WTC11 (cell line): ENCODE data around the gene SNAP25. TPM values are rescaled to one million over a fixed set of nuclear protein-coding genes. Genes with fewer than 3 reads are reported as not detected.

Source experiments
- ATAC-seq: fragments of 200-7000 bp; cut with Tn5 transposase; 2 replicates; pipeline ENCODE4 v1.10.0; 2021; ENCODE audit warnings: mild to moderate bottlenecking, moderate library complexity
- CTCF ChIA-PET: fragments of 300-600 bp; sonication (Branson Sonifier 250); formaldehyde crosslinking; loops from one replicate; lab custom pipeline; 2021; ENCODE audit warnings: antibody characterized with exemption; lab: Charles Lee
- POLR2A ChIA-PET: fragments of 350-600 bp; sonication (Branson Sonifier 250); formaldehyde crosslinking; loops from one replicate; lab custom pipeline; 2021; ENCODE audit warnings: antibody characterized with exemption; lab: Charles Lee
- DNase-seq: peaks from one replicate; pipeline ENCODE4 v3.0.0; 2021; ENCODE audit warnings: low spot score
- H3K27ac Mint-ChIP-seq: 2 replicates; pipeline ENCODE4 v1.8.0; 2021; ENCODE audit warnings: mixed read lengths
- H3K27me3 Mint-ChIP-seq: 2 replicates; pipeline ENCODE4 v1.8.0; 2021; ENCODE audit warnings: low read depth, mild to moderate bottlenecking, moderate library complexity, mixed read lengths
- H3K36me3 Mint-ChIP-seq: 2 replicates; pipeline ENCODE4 v1.8.0; 2021; ENCODE audit warnings: mixed read lengths
- H3K4me1 Mint-ChIP-seq: 2 replicates; pipeline ENCODE4 v1.8.0; 2022; ENCODE audit warnings: mixed read lengths
- H3K4me3 Mint-ChIP-seq: 2 replicates; pipeline ENCODE4 v1.8.0; 2021; ENCODE audit warnings: mild to moderate bottlenecking, moderate library complexity, mixed read lengths
- H3K9me3 Mint-ChIP-seq: 2 replicates; pipeline ENCODE4 v1.8.0; 2021; ENCODE audit warnings: mixed read lengths
- ATF1 ChIP-seq: sonication (generic); formaldehyde crosslinking; IDR thresholded peaks from 2 replicates; pipeline ENCODE4 v1.8.1; 2023; ENCODE audit warnings: mild to moderate bottlenecking, moderate library complexity, missing genetic modification reagents
- CREB1 ChIP-seq: sonication (generic); formaldehyde crosslinking; IDR thresholded peaks from 2 replicates; pipeline ENCODE4 v1.8.0; 2023; ENCODE audit warnings: mild to moderate bottlenecking, missing genetic modification reagents
- CTCF ChIP-seq: fragments of 200-600 bp; IDR thresholded peaks from 2 replicates; pipeline ENCODE4 v1.8.0; 2022; ENCODE audit warnings: antibody characterized with exemption
- FOXJ3 ChIP-seq: sonication (generic); formaldehyde crosslinking; IDR thresholded peaks from 2 replicates; pipeline ENCODE4 v1.9.0; 2021; ENCODE audit warnings: missing genetic modification reagents, mild to moderate bottlenecking, borderline replicate concordance
- FOXK1 ChIP-seq: sonication (generic); formaldehyde crosslinking; IDR thresholded peaks from 2 replicates; pipeline ENCODE4 v1.8.0; 2022; ENCODE audit warnings: mild to moderate bottlenecking, moderate library complexity, missing genetic modification reagents
- FOXP4 ChIP-seq: sonication (generic); formaldehyde crosslinking; IDR thresholded peaks from 2 replicates; pipeline ENCODE4 v1.8.0; 2022; ENCODE audit warnings: mild to moderate bottlenecking, missing genetic modification reagents
- GTF2I ChIP-seq: fragments of 250-450 bp; sonication (Bioruptor Pico); conservative IDR thresholded peaks from 2 replicates; pipeline ENCODE4 v1.4.0; 2021; ENCODE audit warnings: mild to moderate bottlenecking
- IRF1 ChIP-seq: sonication (generic); formaldehyde crosslinking; IDR thresholded peaks from 2 replicates; pipeline ENCODE4 v1.8.0; 2023; ENCODE audit warnings: missing genetic modification reagents
- IRF2 ChIP-seq: sonication (generic); formaldehyde crosslinking; IDR thresholded peaks from 2 replicates; pipeline ENCODE4 v1.8.0; 2022; ENCODE audit warnings: low read depth, missing genetic modification reagents, borderline replicate concordance
- MYBL2 ChIP-seq: sonication (generic); formaldehyde crosslinking; IDR thresholded peaks from 2 replicates; pipeline ENCODE4 v1.8.1; 2023; ENCODE audit warnings: mild to moderate bottlenecking, moderate library complexity, missing genetic modification reagents
- NFE2L1 ChIP-seq: sonication (generic); formaldehyde crosslinking; IDR thresholded peaks from 2 replicates; pipeline ENCODE4 v1.8.1; 2023; ENCODE audit warnings: missing genetic modification reagents
- NR3C1 ChIP-seq: sonication (generic); formaldehyde crosslinking; conservative IDR thresholded peaks from 2 replicates; pipeline ENCODE4 v1.8.1; 2023; ENCODE audit warnings: low read depth, mild to moderate bottlenecking, missing genetic modification reagents
- OVOL2 ChIP-seq: fragments of 250-450 bp; sonication (Bioruptor Pico); IDR thresholded peaks from 2 replicates; pipeline ENCODE4 v1.9.0; 2021; ENCODE audit warnings: mild to moderate bottlenecking, borderline replicate concordance
- PRRX2 ChIP-seq: fragments of 250-450 bp; sonication (Bioruptor Pico); IDR thresholded peaks from 2 replicates; pipeline ENCODE4 v1.8.0; 2021; ENCODE audit warnings: mild to moderate bottlenecking
- TEAD1 ChIP-seq: sonication (generic); formaldehyde crosslinking; IDR thresholded peaks from 2 replicates; pipeline ENCODE4 v1.8.0; 2022; ENCODE audit warnings: mild to moderate bottlenecking, missing genetic modification reagents
- USF1 ChIP-seq: sonication (generic); formaldehyde crosslinking; IDR thresholded peaks from 2 replicates; pipeline ENCODE4 v1.8.0; 2022; ENCODE audit warnings: mild to moderate bottlenecking, missing genetic modification reagents
- ZNF121 ChIP-seq: sonication (generic); formaldehyde crosslinking; IDR thresholded peaks from 2 replicates; pipeline ENCODE4 v1.8.0; 2023; ENCODE audit warnings: missing genetic modification reagents
- ZNF232 ChIP-seq: sonication (generic); formaldehyde crosslinking; IDR thresholded peaks from 2 replicates; pipeline ENCODE4 v1.8.0; 2022; ENCODE audit warnings: mild to moderate bottlenecking, missing genetic modification reagents
- ZNF423 ChIP-seq: fragments of 250-450 bp; sonication (Bioruptor Pico); IDR thresholded peaks from 2 replicates; pipeline ENCODE4 v2.1.2; 2022; ENCODE audit warnings: mild to moderate bottlenecking, moderate library complexity
- ZNF512 ChIP-seq: sonication (generic); formaldehyde crosslinking; IDR thresholded peaks from 2 replicates; pipeline ENCODE4 v1.8.1; 2022; ENCODE audit warnings: missing genetic modification reagents, borderline replicate concordance
- total RNA-seq: library from RNA; stranded (reverse); gene quantifications from 3 replicates; pipeline ENCODE4 v1.2.3, GENCODE V29; 2021
- TF ChIP-seq, protein P1 (sequence below): sonication (generic); formaldehyde crosslinking; IDR thresholded peaks from 2 replicates; pipeline ENCODE4 v1.8.1; 2023; ENCODE audit warnings: mild to moderate bottlenecking, missing genetic modification reagents
- TF ChIP-seq, protein P2 (sequence below): fragments of 250-450 bp; sonication (Bioruptor Pico); IDR thresholded peaks from 2 replicates; pipeline ENCODE4 v2.1.2; 2022; ENCODE audit warnings: mild to moderate bottlenecking, moderate library complexity
- TF ChIP-seq, protein P3 (sequence below): fragments of 250-450 bp; sonication (Bioruptor Pico); IDR thresholded peaks from 2 replicates; pipeline ENCODE4 v1.9.0; 2021; ENCODE audit warnings: moderate library complexity, mild to moderate bottlenecking, inconsistent platforms, borderline replicate concordance
- TF ChIP-seq, protein P4 (sequence below): sonication (generic); formaldehyde crosslinking; IDR thresholded peaks from 2 replicates; pipeline ENCODE4 v1.8.0; 2022; ENCODE audit warnings: mild to moderate bottlenecking, missing genetic modification reagents
- TF ChIP-seq, protein P5 (sequence below): sonication (generic); formaldehyde crosslinking; IDR thresholded peaks from 2 replicates; pipeline ENCODE4 v1.8.1; 2023; ENCODE audit warnings: mild to moderate bottlenecking, missing genetic modification reagents, moderate library complexity

Gene SNAP25
- total RNA-seq, 1 experiment from 2014 or later = 0.72 TPM

GRCh38 chr20:10313215-10313614 lies 94.6 kb downstream of the SNAP25 start:
- TF ChIP-seq NFE2L1 (CRISPR knock-in tag) (no peak), MYBL2 (CRISPR knock-in tag) (no peak), IRF1 (CRISPR knock-in tag) (no peak), CTCF (no peak), ZNF232 (CRISPR knock-in tag) (no peak), CREB1 (no peak), IRF2 (CRISPR knock-in tag) (no peak), FOXJ3 (CRISPR knock-in tag) (no peak), FOXK1 (CRISPR knock-in tag) (no peak), GTF2I (CRISPR knock-in tag) (no peak), OVOL2 (no peak), TEAD1 (CRISPR knock-in tag) (no peak), NR3C1 (CRISPR knock-in tag) (no peak), ATF1 (CRISPR knock-in tag) (no peak), ZNF512 (no peak), USF1 (CRISPR knock-in tag) (no peak)
- TF ChIP-seq, protein P1, sequence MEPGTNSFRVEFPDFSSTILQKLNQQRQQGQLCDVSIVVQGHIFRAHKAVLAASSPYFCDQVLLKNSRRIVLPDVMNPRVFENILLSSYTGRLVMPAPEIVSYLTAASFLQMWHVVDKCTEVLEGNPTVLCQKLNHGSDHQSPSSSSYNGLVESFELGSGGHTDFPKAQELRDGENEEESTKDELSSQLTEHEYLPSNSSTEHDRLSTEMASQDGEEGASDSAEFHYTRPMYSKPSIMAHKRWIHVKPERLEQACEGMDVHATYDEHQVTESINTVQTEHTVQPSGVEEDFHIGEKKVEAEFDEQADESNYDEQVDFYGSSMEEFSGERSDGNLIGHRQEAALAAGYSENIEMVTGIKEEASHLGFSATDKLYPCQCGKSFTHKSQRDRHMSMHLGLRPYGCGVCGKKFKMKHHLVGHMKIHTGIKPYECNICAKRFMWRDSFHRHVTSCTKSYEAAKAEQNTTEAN (CRISPR knock-in tag) = no peak
- TF ChIP-seq, protein P2, sequence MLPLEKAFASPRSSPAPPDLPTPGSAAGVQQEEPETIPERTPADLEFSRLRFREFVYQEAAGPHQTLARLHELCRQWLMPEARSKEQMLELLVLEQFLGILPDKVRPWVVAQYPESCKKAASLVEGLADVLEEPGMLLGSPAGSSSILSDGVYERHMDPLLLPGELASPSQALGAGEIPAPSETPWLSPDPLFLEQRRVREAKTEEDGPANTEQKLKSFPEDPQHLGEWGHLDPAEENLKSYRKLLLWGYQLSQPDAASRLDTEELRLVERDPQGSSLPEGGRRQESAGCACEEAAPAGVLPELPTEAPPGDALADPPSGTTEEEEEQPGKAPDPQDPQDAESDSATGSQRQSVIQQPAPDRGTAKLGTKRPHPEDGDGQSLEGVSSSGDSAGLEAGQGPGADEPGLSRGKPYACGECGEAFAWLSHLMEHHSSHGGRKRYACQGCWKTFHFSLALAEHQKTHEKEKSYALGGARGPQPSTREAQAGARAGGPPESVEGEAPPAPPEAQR = no peak
- TF ChIP-seq, protein P3, sequence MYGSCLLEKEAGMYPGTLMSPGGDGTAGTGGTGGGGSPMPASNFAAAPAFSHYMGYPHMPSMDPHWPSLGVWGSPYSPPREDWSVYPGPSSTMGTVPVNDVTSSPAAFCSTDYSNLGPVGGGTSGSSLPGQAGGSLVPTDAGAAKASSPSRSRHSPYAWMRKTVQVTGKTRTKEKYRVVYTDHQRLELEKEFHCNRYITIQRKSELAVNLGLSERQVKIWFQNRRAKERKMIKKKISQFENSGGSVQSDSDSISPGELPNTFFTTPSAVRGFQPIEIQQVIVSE (CRISPR knock-in tag) = no peak
- TF ChIP-seq, all 79 proteins: peak for 0
- Mint-ChIP-seq H3K9me3 (peaks cover 19% of the 10 kb centered on the region), H3K27me3 (peaks cover 8% of the 10 kb centered on the region), H3K4me1 (peaks cover 23% of the 10 kb centered on the region), H3K27ac (no peak overlapping the region), H3K36me3 (peaks cover 12% of the 10 kb centered on the region), H3K4me3 (no peak overlapping the region)
- ChIA-PET CTCF (no interaction called here), POLR2A (no interaction called here)
- no peak for DNase-seq
- no peak for ATAC-seq

DNA sequence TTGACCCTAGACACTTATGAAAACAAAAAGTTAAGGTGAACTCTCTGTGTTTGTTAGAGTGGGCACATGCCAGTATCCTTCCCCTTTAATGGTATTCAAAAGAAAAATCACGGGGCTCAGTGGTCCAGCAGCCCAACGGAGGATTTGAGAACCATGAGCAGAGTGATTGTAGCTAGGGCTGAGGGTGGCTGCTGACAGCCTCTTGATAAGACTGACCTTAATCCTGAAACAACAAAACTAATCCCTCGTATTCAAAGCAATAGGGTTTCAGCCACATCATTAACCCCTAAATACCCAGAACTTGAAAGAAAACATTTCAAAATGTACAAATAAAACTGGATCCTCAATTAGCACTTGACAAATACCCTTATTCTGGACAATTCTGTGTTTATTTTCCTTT lies 95.1 kb downstream of the SNAP25 start:
- Mint-ChIP-seq H3K4me1 (peaks cover 23% of the 10 kb centered on the region), H3K4me3 (no peak overlapping the region), H3K36me3 (peaks cover 16% of the 10 kb centered on the region), H3K9me3 (peaks cover 20% of the 10 kb centered on the region), H3K27ac (no peak overlapping the region), H3K27me3 (peaks cover 8% of the 10 kb centered on the region)
- ChIA-PET CTCF (no interaction called here), POLR2A (no interaction called here)
- no peak for ATAC-seq
- DNase-seq = no peak
- TF ChIP-seq, protein P4, sequence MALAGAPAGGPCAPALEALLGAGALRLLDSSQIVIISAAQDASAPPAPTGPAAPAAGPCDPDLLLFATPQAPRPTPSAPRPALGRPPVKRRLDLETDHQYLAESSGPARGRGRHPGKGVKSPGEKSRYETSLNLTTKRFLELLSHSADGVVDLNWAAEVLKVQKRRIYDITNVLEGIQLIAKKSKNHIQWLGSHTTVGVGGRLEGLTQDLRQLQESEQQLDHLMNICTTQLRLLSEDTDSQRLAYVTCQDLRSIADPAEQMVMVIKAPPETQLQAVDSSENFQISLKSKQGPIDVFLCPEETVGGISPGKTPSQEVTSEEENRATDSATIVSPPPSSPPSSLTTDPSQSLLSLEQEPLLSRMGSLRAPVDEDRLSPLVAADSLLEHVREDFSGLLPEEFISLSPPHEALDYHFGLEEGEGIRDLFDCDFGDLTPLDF = no peak
- TF ChIP-seq NFE2L1 (CRISPR knock-in tag) (no peak), MYBL2 (CRISPR knock-in tag) (no peak), GTF2I (CRISPR knock-in tag) (no peak), FOXK1 (CRISPR knock-in tag) (no peak), FOXP4 (CRISPR knock-in tag) (no peak), ZNF423 (CRISPR knock-in tag) (no peak), PRRX2 (CRISPR knock-in tag) (no peak), ZNF121 (CRISPR knock-in tag) (no peak)
- TF ChIP-seq, protein P5, sequence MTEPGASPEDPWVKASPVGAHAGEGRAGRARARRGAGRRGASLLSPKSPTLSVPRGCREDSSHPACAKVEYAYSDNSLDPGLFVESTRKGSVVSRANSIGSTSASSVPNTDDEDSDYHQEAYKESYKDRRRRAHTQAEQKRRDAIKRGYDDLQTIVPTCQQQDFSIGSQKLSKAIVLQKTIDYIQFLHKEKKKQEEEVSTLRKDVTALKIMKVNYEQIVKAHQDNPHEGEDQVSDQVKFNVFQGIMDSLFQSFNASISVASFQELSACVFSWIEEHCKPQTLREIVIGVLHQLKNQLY (CRISPR knock-in tag) = no peak
